ENCODE measurements around the gene FAM47E. TPM values are rescaled to one million over a fixed set of nuclear protein-coding genes. Genes with fewer than 3 reads are reported as not detected.

FAM47E gene
- total RNA-seq, 1 experiment from 2014 or later, result 2.0 TPM

DNA sequence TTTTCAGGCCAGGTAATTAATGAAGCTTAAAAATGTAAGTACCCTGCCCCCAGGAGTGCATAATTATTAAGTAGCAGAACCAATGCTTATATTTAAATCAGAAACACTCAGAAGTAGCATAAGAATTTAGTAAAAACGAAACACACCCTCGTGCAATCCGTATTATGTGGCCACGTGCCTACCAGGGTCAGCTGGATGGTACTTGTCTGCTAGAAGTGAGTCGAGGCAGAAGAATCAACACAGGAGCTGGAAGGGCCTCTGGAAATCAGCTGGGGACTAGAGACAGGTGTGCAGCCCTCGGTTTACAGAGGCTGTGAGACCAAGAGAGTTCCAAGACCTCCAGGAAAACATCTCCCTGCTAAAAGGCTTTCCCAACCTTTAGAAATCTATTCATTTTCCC, 559 bp upstream of the FAM47E start:
- Histone ChIP-seq H3K23ac (ENCODE audit: insufficient read length, low read depth, low read length) (no peak overlapping the region), H3K56ac (ENCODE audit: insufficient read length, low read depth, low read length) (no peak overlapping the region), H2BK15ac (ENCODE audit: low read depth, low read length) (no peak overlapping the region), H4K8ac (replicated peaks; ENCODE audit: insufficient read length, low read depth, low read length) (no peak overlapping the region), H3K18ac (ENCODE audit: insufficient read length, low read depth, low read length) (peak overlapping the region; percentile 74), H3K4me2 (ENCODE audit: insufficient read depth, insufficient read length, low read length) (peak overlapping the region; percentile 91), H3K27ac (ENCODE audit: insufficient read length, low read depth, low read length) (no peak overlapping the region), H3K9me3 (ENCODE audit: control insufficient read depth, low read depth, low read length) (no peaks in the 10 kb centered on the region), H3K27me3 (ENCODE audit: insufficient read depth, low read length) (no peaks in the 10 kb centered on the region), H2BK20ac (ENCODE audit: low read depth, low read length, poor library complexity, severe bottlenecking) (no peak overlapping the region), H4K20me1 (ENCODE audit: control insufficient read depth, insufficient read depth, insufficient read length) (no peaks in the 10 kb centered on the region), H2AK5ac (ENCODE audit: insufficient read length, low read length) (peak overlapping the region; percentile 41), H3T11ph (ENCODE audit: low read length) (peak overlapping the region; percentile 56), H3K9ac (ENCODE audit: extremely low read depth, insufficient read length, low read length) (peak overlapping the region; percentile 21), H2AFZ (ENCODE audit: low read length) (no peak overlapping the region), H3K14ac (ENCODE audit: insufficient read depth, low read length) (peak overlapping the region; percentile 85; the same call in 1 of the 2 replicates), H4K91ac (ENCODE audit: insufficient read length, low read depth, low read length) (no peak overlapping the region), H3K4me1 (ENCODE audit: insufficient read depth, low read length) (peaks cover 2% of the 10 kb centered on the region; the same call in 1 of the 2 replicates), H3K79me1 (ENCODE audit: insufficient read depth, low read depth, low read length, poor library complexity, severe bottlenecking) (no peaks in the 10 kb centered on the region), H3K4ac (ENCODE audit: low read depth, low read length) (no peak overlapping the region; the same call in 1 of the 2 replicates), H3K79me2 (ENCODE audit: insufficient read depth, low read length) (no peaks in the 10 kb centered on the region), H3K23me2 (ENCODE audit: insufficient read length, low read depth, low read length, poor library complexity, severe bottlenecking) (peaks cover 7% of the 10 kb centered on the region), H4K5ac (ENCODE audit: insufficient read length, low read depth, low read length) (no peak overlapping the region), H2BK120ac (ENCODE audit: low read depth, low read length, poor library complexity, severe bottlenecking) (peak overlapping the region; percentile 25), H2BK5ac (ENCODE audit: insufficient read length, low read length) (no peak overlapping the region), H2BK12ac (ENCODE audit: insufficient read length, low read depth, low read length) (peak overlapping the region; percentile 80)
- Mint-ChIP-seq H3K36me3 (ENCODE audit: insufficient read depth in 1 of 3, low read depth in 3 of 3) (no peaks in the 10 kb centered on the region), H3K27me3 (ENCODE audit: low read depth) (peaks cover 58% of the 10 kb centered on the region), H3K4me1 (peaks cover 15 to 17% of the 10 kb centered on the region in 2 experiments), H3K9me3 (no peaks in the 10 kb centered on the region), H3K4me3 (peak overlapping the region; percentile 70 to 81), H3K27ac (peak overlapping the region in 1 of 3 experiments; percentile 19; a peak in 2 of 7 replicates)
- DNase-seq, result no peak
- WGBS (ENCODE audit: extremely low coverage, insufficient read length, low lambda C conversion rate), result no CpG with 5 or more reads among the region's 6 CpGs
- TF ChIP-seq, protein P1, sequence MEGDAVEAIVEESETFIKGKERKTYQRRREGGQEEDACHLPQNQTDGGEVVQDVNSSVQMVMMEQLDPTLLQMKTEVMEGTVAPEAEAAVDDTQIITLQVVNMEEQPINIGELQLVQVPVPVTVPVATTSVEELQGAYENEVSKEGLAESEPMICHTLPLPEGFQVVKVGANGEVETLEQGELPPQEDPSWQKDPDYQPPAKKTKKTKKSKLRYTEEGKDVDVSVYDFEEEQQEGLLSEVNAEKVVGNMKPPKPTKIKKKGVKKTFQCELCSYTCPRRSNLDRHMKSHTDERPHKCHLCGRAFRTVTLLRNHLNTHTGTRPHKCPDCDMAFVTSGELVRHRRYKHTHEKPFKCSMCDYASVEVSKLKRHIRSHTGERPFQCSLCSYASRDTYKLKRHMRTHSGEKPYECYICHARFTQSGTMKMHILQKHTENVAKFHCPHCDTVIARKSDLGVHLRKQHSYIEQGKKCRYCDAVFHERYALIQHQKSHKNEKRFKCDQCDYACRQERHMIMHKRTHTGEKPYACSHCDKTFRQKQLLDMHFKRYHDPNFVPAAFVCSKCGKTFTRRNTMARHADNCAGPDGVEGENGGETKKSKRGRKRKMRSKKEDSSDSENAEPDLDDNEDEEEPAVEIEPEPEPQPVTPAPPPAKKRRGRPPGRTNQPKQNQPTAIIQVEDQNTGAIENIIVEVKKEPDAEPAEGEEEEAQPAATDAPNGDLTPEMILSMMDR (conservative IDR thresholded peaks at IDR 0.05), result no peak

Data from H9 (cell line).